ENCODE data around the gene ABLIM3. TPM values are rescaled to one million over a fixed set of nuclear protein-coding genes. Genes with fewer than 3 reads are reported as not detected.
"Not testable (repeated sequence)": the region's sequence is repeated elsewhere in the genome, so short reads cannot be mapped to it uniquely, and the experiment has no call there.

Gene ABLIM3
- total RNA-seq, 2 experiments from 2014 or later: not detected

- Mint-ChIP-seq H3K27me3 (peaks cover 24% of the 10 kb centered on the region), H3K9me3 (peaks cover 6% of the 10 kb centered on the region), H3K4me1 (ENCODE audit: low read depth) (peaks cover 6% of the 10 kb centered on the region), H3K4me3 (peak overlapping the region; percentile 60), H3K36me3 (ENCODE audit: low read depth) (peaks cover 2% of the 10 kb centered on the region), H3K27ac (no peak overlapping the region)
- ChIA-PET POLR2A (no interaction called here), CTCF (interaction anchor here (3.6 kb wide), 1 partner anchor 128 kb away, joined by 37 read pairs; the partner anchor contains the start of gene ABLIM3)
- ATAC-seq: peak; percentile 11
- TF ChIP-seq CTCF (IDR thresholded peaks at IDR 0.05): no peak
- no peak for DNase-seq
- intact Hi-C loops (cut with micrococcal nuclease): no loop called here
These were observed 130.0 kb downstream of the ABLIM3 start for GRCh38 chr5:149271195-149271715.

DNA sequence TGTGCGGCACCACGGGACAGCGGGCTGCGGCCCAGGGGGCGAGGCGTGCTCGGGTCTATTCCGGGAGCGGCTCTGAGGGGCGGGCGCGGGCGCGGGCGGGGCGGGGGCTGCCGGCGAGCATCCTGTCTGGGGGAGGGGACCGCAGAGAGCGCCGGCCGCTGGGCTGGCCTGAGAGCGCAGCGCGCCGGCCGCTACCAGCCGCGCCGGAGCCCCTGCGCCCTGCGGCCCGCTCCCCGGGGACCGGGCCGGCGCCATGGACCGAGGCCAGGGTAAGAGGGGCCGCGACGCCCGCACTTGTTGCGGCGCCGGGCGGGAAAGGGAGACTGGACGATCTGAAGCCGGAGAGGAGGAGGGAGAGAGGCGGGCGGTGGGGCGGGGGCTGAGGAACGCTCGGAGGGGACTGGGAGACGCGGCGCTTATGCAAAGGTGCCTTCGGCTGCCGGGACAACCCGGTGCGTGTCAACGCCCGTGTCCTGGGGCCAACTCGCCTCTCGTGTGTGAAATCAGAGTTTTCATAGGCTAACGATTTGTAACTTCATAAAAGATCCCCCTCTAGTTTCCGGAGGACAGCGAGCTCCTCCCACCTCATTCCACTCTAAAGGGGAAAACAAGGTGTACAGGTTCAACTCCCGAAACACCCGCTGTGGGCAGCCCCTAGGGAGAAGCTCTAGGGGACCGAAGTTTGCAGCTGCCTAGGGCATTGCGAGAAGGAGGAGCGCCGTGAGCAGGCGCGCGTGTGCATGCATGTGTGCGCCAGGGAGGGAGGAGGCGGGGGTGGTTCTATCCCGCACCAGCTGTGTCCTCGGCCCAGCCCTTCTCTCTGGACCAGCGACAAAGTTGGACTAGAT, 130.6 kb downstream of the ABLIM3 start, which contains the start of gene AFAP1L1:
TSS of gene AFAP1L1 (plus strand) at position 144 of the 848 bp plus-strand sequence. CDS start at position 254, 110 bp downstream.
- Mint-ChIP-seq H3K36me3 (ENCODE audit: low read depth) (peaks cover 2% of the 10 kb centered on the region), H3K27ac (peak within 1 kb of the TSS; percentile 68)
- CTCF ChIA-PET: interaction anchor here (0.8 to 1.2 kb wide), 2 partner anchors 15 to 130 kb away, joined by 3 to 5 read pairs; partner anchors contain the start of gene ABLIM3

DNA sequence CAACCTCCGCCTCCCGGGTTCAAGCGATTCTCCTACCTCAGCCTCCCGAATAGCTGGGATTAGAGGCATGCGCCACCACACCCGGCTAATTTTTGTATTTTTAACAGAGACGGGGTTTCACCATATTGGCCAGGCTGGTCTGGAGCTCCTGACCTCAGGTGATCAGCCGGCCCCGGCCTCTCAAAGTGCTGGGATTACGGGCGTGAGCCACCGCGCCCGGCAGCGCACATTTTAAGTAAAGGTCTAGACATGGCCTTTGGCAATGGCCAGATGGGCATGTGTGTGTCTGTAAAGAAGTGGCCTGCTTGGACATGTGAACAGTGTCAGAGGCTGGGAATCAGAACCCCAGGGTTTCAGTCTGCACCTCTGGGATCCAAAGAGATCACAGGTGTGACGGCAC, 131.5 kb downstream of the ABLIM3 start:
- H3K36me3 Mint-ChIP-seq (ENCODE audit: low read depth); intact Hi-C loops (cut with micrococcal nuclease); H3K4me1 Mint-ChIP-seq (ENCODE audit: low read depth); H3K27ac Mint-ChIP-seq; H3K9me3 Mint-ChIP-seq; ATAC-seq; H3K4me3 Mint-ChIP-seq; DNase-seq: not testable (repeated sequence)
- POLR2A ChIA-PET: interaction anchor here (0.7 kb wide), 1 partner anchor 475 kb away, joined by 3 read pairs; no protein-coding TSS in a partner anchor
- CTCF ChIA-PET: interaction anchor here (0.8 to 1.2 kb wide), 2 partner anchors 16 to 131 kb away, joined by 3 to 5 read pairs; partner anchors contain the start of gene ABLIM3
- peaks cover 24% of the 10 kb centered on the region for H3K27me3 Mint-ChIP-seq

More for the DNA sequence above, 130.6 kb downstream of the ABLIM3 start, which contains the start of gene AFAP1L1:
- POLR2A ChIA-PET: interaction anchor here (0.7 kb wide), 1 partner anchor 474 kb away, joined by 3 read pairs; no protein-coding TSS in a partner anchor
- peaks cover 6% of the 10 kb centered on the region for H3K9me3 Mint-ChIP-seq
- intact Hi-C loops (cut with micrococcal nuclease): no loop called here
- H3K27me3 Mint-ChIP-seq: peaks cover 24% of the 10 kb centered on the region
- H3K4me3 Mint-ChIP-seq: peak within 1 kb of the TSS; percentile 80
- peak; percentile 35 for DNase-seq
- peaks cover 6% of the 10 kb centered on the region for H3K4me1 Mint-ChIP-seq (ENCODE audit: low read depth)
- peak; percentile 71 for ATAC-seq
- no peak for TF ChIP-seq CTCF (IDR thresholded peaks at IDR 0.05)

DNA sequence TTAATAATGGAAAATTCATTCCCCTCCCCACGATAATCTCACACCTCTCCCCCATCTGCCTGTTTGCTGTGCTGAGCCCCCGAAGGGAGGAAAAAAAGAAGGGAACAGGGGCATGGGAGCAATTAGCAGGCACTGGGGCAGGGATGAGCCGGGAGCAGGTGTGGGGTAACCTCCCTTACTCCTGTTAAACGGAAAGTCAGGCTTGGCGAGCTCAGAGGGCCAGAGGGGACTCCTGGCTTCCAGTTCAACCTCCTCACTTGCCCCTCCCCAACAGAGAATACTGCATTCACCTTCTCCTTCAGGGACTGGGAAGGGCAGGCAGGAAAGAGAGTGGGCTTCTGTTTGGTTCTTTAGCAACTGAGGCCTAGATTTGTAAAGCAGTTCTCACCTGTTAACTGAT, 131.9 kb downstream of the ABLIM3 start:
- H3K27ac Mint-ChIP-seq: no peak overlapping the region
- no peak for TF ChIP-seq CTCF (IDR thresholded peaks at IDR 0.05)
- intact Hi-C loops (cut with micrococcal nuclease): no loop called here
- H3K4me1 Mint-ChIP-seq (ENCODE audit: low read depth): peaks cover 6% of the 10 kb centered on the region
- H3K9me3 Mint-ChIP-seq: peaks cover 6% of the 10 kb centered on the region
- ChIA-PET POLR2A (no interaction called here), CTCF (no interaction called here)
- no peak for DNase-seq
- ATAC-seq: no peak
- H3K4me3 Mint-ChIP-seq: no peak overlapping the region
- peaks cover 2% of the 10 kb centered on the region for H3K36me3 Mint-ChIP-seq (ENCODE audit: low read depth)
- H3K27me3 Mint-ChIP-seq: peaks cover 24% of the 10 kb centered on the region

- ATAC-seq: no peak
- no peak overlapping the region for H3K27ac Mint-ChIP-seq
- no peaks in the 10 kb centered on the region for H3K36me3 Mint-ChIP-seq (ENCODE audit: low read depth)
- DNase-seq: no peak
- intact Hi-C loops (cut with micrococcal nuclease): no loop called here
- ChIA-PET POLR2A (no interaction called here), CTCF (interaction anchor here (1.2 kb wide), 1 partner anchor 132 kb away, joined by 3 read pairs; the partner anchor contains the start of gene ABLIM3)
- peaks cover 24% of the 10 kb centered on the region for H3K27me3 Mint-ChIP-seq
- no peak overlapping the region for H3K4me3 Mint-ChIP-seq
- no peak for TF ChIP-seq CTCF (IDR thresholded peaks at IDR 0.05)
- H3K9me3 Mint-ChIP-seq: peaks cover 3% of the 10 kb centered on the region
- H3K4me1 Mint-ChIP-seq (ENCODE audit: low read depth): peaks cover 6% of the 10 kb centered on the region
These were observed 132.7 kb downstream of the ABLIM3 start for GRCh38 chr5:149273950-149274349.
